Epithelial cell of prostate (primary cell): ENCODE measurements around the gene HMGXB4.

Experiments
- DNase-seq: peaks from one replicate; pipeline ENCODE4 v3.0.0-alpha.2; 2011; ENCODE audit warnings: low read depth, low spot score
- H3K27ac ChIP-seq: fragments of 450-650 bp; 2 replicates; pipeline ENCODE4 v1.5.1; 2017; ENCODE audit warnings: mild to moderate bottlenecking

HMGXB4 gene

GRCh38 chr22:35324067-35324466, 66.8 kb downstream of the HMGXB4 start:
- no peak overlapping the region for H3K27ac ChIP-seq
- no peak for DNase-seq

GRCh38 chr22:35324762-35325161, 67.5 kb downstream of the HMGXB4 start:
- H3K27ac ChIP-seq, result no peak overlapping the region
- DNase-seq, result no peak

GRCh38 chr22:35325209-35325608, 67.9 kb downstream of the HMGXB4 start:
- DNase-seq, result no peak
- no peak overlapping the region for H3K27ac ChIP-seq

GRCh38 chr22:35326854-35327562, 69.7 kb downstream of the HMGXB4 start:
- H3K27ac ChIP-seq, result no peak overlapping the region
- DNase-seq, result no peak

GRCh38 chr22:35327690-35328471, 70.6 kb downstream of the HMGXB4 start:
- H3K27ac ChIP-seq, result no peak overlapping the region
- DNase-seq, result no peak

DNA sequence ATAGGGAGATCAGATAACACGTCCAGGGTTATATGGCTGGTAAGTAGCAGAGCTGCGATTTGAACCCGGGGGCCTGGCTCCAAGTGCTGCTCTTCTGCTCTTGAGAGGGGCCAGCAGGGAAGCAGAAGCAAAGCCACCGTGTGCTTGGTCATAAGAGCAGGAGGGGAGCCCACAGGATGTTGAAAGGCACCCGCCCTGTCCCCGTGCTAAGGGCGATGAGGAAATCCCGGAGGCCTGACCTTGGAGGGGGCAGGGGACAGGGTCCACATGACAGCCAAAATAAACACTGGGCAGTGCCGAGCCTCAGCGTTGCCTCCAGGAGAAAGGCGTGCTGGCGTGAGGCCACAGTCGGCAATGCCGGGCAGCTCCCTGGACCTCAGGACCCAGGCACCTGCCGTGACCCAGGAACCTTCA, 71.2 kb downstream of the HMGXB4 start:
- H3K27ac ChIP-seq, result no peak overlapping the region
- no peak for DNase-seq

DNA sequence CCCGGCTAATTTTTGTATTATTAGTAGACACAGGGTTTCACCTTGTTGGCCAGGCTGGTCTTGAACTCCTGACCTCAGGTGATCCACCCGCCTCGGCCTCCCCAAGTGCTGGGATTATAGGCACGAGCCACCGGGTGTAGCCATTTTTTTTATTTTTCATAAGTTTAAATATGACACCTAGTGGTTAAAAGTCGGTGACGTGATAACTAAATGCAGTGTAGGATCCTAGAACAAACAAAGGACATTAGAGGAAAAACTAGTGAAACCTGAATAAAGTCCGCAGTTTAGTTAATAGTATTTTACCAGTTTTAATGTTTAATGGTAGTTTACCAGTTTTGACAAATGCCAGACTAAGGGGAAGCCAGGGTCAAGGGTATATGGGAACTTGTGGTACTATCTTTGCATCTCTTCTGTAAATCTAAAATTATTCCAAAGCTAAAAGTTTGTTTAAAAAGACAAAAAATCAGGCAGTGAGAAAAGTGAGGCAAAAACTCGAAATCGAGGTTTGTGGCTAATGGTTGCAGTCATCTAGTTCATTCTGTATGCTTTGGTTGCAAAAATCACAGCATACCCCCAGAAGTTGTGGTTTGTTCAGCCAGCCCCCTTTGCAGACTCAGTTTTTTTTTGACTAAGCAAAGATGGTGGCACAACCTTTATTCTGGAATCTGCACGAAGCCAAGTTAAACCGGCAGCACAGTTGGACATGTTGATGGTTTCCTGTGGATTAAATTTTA, 72.0 kb downstream of the HMGXB4 start:
- no peak for DNase-seq

DNA sequence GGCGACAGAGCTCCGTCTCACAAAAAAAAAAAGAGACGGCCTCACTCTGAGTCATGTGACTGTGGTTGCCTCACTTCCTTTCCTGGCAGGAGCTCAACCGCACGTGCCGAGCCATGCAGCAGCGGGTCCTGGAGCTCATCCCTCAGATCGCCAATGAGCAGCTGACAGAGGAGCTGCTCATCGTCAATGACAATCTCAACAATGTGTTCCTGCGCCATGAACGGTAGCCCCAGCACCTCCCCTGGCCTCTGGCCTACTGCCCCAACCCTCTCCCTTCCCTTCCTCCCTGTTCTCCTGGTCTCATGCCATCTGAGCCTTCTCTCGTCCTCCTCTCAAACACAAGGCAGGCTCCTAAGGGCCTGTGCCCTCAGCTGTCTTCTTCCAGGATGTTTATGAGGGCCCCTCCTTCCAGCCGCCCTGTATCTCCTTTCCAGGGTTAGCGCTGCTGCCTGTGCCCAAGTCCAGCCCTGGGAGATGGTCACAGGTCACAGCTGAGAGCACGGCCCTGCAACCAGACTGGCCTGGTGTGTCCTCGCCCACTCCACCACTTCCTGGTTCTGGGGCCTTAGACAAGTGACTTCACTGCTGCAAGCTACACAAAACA, 73.1 kb downstream of the HMGXB4 start:
- no peak for DNase-seq

More for the DNA sequence above, 72.0 kb downstream of the HMGXB4 start:
- H3K27ac ChIP-seq, result no peak overlapping the region

GRCh38 chr22:35332278-35332677, 75.0 kb downstream of the HMGXB4 start:
- no peak for DNase-seq
- H3K27ac ChIP-seq, result no peak overlapping the region

More for the DNA sequence above, 73.1 kb downstream of the HMGXB4 start:
- H3K27ac ChIP-seq, result no peak overlapping the region

GRCh38 chr22:35333220-35333619, 75.9 kb downstream of the HMGXB4 start:
- no peak for DNase-seq
- no peak overlapping the region for H3K27ac ChIP-seq

DNA sequence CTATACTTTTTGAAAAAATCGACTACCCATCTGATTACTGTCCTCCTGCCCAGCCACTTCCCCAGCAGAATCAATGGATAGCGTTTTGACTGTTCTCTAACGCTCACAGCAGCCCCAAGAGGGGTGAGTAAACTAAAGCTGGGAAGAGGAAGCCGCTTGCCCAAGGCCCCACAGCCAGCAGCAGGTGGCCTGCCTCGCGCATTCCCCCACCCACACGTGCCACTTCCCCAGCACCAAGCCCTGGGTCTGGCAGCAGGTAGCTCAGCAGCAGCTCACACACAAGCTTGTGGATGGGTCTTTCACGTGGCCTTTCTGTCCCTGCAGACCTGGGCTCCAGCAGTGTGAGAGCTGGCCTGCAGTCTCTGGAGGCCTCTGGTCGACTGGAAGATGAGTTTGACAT, 76.7 kb downstream of the HMGXB4 start:
- DNase-seq, result no peak
- no peak overlapping the region for H3K27ac ChIP-seq

DNA sequence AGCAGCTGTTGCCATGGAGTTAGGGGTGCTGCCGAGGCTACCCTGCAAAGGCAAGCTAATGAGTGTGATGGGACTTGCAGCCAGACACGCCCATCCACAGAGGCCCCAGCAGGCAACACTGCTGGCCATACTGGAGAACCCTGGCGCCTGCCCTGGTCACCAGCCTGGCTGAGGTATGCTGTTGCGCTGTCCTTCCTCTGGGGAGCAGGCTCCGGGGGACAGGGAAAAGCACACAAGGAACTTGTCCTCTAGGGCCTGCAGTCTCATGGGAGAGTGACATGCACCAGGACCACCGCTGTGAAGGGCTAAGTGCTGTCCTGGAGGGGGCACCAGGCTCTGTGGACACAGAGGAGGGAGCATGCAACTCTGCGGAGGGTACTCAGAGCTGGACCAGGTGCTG, 78.2 kb downstream of the HMGXB4 start:
- no peak for DNase-seq
- no peak overlapping the region for H3K27ac ChIP-seq

DNA sequence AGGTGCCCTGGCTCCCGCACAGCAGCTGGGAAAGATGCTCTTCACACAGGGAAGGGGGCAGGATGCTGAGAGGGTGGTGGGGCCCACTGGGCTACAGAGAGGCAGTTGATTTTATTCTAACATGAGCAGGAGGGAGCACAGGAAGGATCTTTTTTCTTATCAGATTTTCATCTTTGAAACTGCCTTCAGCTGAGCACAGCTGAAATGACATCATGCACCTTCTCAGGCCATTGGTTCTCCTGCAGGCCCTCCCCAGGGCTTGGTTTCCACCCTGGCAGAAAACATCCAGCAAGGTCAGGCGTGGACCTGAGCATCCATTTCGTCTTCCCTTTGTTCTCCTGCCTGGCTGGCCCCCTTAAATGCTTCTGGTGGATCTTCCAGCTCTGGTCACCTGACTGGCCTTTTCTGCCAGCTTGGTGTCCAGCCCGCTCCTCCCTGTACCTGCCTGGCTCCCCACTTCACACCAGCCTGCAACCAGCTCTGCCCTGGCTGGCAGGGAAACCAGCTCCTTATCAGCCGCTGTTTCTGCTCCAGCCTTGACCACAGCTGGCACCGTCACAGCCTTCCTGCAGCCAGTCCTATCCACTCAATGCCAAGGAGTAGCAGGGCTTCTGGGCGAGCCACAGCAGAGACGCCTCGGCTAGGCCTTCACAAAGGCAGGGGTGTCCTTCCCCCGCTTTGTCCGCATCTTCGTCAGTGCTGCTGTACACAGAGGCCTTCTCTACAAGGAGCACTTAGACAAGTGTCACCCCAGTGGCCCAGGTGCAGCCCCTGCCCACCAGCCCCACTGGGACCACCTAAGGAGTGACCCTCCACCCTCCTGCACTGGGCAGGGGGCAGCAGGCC, 78.9 kb downstream of the HMGXB4 start:
- H3K27ac ChIP-seq, result no peak overlapping the region
- DNase-seq, result no peak

- no peak for DNase-seq
- no peak overlapping the region for H3K27ac ChIP-seq
Measured at GRCh38 chr22:35337932-35338331, 80.6 kb downstream of the HMGXB4 start.

DNA sequence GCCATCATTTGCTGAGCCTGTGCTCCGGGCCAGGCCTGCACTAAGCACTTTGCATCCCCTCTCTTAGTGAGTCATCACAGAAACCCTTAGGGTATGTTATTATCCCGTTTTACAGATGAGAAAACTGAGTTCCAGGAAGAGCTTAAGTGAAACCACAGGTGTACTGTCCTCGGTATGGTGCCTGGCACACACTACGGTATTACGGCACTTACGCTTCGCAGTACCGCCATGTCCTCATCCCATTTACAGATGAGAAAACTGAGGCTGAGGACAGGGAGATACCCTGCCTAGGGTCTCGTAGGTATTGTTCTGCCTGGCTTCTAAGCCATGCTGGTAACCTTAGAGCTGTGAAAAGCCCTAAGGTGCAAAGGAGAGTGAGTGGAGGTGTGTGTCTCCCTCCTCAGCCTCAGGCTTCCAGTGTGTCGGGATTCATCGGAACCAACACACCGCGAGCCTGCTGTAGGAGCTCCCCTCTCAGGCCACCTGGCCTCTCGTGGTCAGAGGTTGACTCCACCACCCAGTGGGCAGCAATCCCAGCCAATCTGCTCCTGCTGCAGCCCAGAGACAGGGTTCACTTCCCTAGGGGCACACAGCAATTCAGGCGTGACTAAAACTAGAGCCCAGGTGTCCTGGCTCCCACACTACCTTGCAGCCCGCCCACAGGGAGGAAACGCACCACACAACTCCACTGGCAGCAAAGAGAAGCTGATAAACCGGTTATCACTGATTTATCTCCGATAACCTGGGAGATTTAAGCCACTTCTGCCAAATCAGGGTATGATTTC, 84.0 kb downstream of the HMGXB4 start:
- DNase-seq, result no peak
- no peak overlapping the region for H3K27ac ChIP-seq

GRCh38 chr22:35342390-35342789, 85.1 kb downstream of the HMGXB4 start:
- H3K27ac ChIP-seq, result no peak overlapping the region
- DNase-seq, result no peak

DNA sequence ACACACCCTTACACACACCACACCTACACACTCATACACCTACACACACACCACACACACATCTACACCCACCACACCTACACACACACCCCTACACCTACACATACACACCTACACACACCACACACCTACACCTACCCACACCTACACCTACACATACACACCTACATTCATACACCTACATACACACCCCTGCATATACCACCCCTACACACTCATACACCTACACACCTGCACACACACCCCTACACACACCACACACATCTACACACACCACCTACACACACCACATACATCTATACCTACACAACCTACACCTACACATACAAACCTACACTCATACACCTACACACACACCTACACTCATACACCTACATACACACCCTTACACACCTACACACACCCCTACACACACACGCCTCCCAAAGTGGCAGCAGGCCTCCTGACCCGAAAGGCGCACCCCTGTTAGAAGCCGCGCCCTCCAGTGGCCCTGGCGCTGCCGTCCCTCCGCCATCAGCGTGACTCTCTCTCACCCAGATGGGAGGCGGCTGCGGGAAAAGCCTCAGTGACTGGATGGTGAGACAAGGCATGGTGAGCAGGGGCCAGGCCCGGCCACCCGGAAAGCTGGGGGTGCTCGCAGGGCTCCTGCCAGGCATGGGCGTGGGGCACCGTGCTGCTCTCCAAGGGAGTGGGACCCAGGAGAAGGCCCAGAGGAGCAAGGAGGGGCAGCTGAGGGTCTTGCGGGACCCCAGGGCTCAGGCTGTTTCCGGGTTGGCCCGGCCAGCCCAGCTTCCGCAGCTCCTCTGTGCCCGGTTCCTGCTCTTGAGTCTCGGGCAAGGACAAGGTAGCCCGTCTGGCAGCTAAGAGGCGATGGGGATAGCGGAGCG, 86.6 kb downstream of the HMGXB4 start:
- H3K27ac ChIP-seq, result no peak overlapping the region
- no peak for DNase-seq
